GM21576 (cell line): Measurements from ENCODE around the gene DOCK1.
"Not testable (repeated sequence)": the region's sequence is repeated elsewhere in the genome, so short reads cannot be mapped to it uniquely, and the experiment has no call there.

Experiments used
- ATAC-seq: cut with Tn5 transposase; IDR thresholded peaks from one replicate; pipeline ENCODE4 v1.9.1; 2021; ENCODE audit warnings: mild to moderate bottlenecking, moderate library complexity; ENCODE audit not compliant: unreplicated experiment

DOCK1 gene

GRCh38 chr10:126904818-126905701 is at the start of gene DOCK1:
DOCK1 (plus strand) TSS chr10:126905428; CDS start chr10:126905518, 90 bp downstream.
- ATAC-seq, result no peak

- ATAC-seq, result no peak
Observed at GRCh38 chr10:126857178-126857806, 47.9 kb upstream of the DOCK1 start.

- no peak for ATAC-seq
Observed at GRCh38 chr10:126867567-126868365, 37.5 kb upstream of the DOCK1 start.

- no peak for ATAC-seq
Observed at GRCh38 chr10:126868371-126868770, 36.9 kb upstream of the DOCK1 start.

GRCh38 chr10:126872135-126872534 is 33.1 kb upstream of the DOCK1 start:
- no peak for ATAC-seq

- ATAC-seq, result no peak
Observed at GRCh38 chr10:126872768-126873167, 32.5 kb upstream of the DOCK1 start.

GRCh38 chr10:126876456-126876855 is 28.8 kb upstream of the DOCK1 start:
- no peak for ATAC-seq

- ATAC-seq, result no peak
Observed at GRCh38 chr10:126877390-126877789, 27.8 kb upstream of the DOCK1 start.

- ATAC-seq, result no peak
Observed at GRCh38 chr10:126878594-126878993, 26.6 kb upstream of the DOCK1 start.

GRCh38 chr10:126880926-126881325 is 24.3 kb upstream of the DOCK1 start:
- no peak for ATAC-seq

- not testable (repeated sequence) for ATAC-seq
Observed at GRCh38 chr10:126882055-126882454, 23.2 kb upstream of the DOCK1 start.

GRCh38 chr10:126888436-126888835 is 16.8 kb upstream of the DOCK1 start:
- ATAC-seq, result not testable (repeated sequence)

GRCh38 chr10:126889421-126889820 is 15.8 kb upstream of the DOCK1 start:
- ATAC-seq, result no peak

GRCh38 chr10:126890797-126891196 is 14.4 kb upstream of the DOCK1 start:
- not testable (repeated sequence) for ATAC-seq

- no peak for ATAC-seq
Observed at GRCh38 chr10:126892226-126893175, 12.7 kb upstream of the DOCK1 start.

GRCh38 chr10:126893206-126893605 is 12.0 kb upstream of the DOCK1 start:
- no peak for ATAC-seq

GRCh38 chr10:126893841-126894240 is 11.4 kb upstream of the DOCK1 start:
- ATAC-seq, result no peak

- no peak for ATAC-seq
Observed at GRCh38 chr10:126895214-126895781, 9.9 kb upstream of the DOCK1 start.

GRCh38 chr10:126898460-126898859 is 6.8 kb upstream of the DOCK1 start:
- no peak for ATAC-seq

GRCh38 chr10:126899529-126899928 is 5.7 kb upstream of the DOCK1 start:
- not testable (repeated sequence) for ATAC-seq
